ENCODE measurements around the gene PF4V1.
"Not testable (repeated sequence)": the region's sequence is repeated elsewhere in the genome, so short reads cannot be mapped to it uniquely, and the experiment has no call there.

The PF4V1 gene

DNA sequence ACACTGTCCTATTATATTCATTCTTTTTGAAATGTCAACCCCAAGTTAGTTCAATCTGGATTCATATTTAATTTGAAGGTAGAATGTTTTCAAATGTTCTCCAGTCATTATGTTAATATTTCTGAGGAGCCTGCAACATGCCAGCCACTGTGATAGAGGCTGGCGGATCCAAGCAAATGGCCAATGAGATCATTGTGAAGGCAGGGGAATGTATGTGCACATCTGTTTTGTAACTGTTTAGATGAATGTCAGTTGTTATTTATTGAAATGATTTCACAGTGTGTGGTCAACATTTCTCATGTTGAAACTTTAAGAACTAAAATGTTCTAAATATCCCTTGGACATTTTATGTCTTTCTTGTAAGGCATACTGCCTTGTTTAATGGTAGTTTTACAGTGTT, 17.7 kb downstream of the PF4V1 start:
- no peak for DNase-seq (ENCODE audit: low read depth)

DNA sequence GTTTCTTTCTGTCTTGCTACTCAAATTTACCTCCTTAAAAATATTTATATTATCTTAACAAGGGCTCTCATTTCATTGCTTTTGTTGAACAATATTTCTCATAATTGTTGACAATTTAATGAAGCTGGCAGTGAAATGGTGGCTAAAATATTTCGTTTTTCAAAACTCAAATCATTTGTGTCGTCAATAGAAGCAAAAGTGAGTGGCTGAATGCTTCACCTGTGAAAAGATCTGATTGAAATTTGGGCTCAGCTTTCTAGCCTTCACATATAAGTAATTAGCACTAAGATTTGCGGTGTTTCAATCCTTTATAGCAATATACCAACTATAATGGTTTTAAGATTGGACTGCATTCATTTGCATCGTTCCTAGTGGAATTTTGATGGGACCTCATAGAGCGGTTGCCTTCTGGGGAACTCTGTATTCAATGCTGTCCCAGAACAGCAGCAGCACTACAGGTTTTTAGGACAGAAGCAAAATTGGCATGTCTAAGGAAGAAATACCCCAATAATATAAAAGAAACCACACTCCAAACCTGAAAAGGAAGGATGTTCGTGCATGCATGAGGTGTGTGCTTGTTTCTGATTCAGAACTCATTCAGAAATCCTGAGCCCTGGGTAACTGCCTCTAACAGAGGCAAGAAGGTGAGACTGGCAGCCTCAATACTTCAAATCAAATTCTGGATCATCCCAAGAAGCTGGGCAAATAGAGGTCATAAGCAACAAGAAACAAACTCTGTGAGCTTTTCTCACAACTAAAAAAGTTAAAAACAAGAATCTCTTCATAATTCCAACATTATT, 18.6 kb downstream of the PF4V1 start:
- no peak for DNase-seq (ENCODE audit: low read depth)

DNA sequence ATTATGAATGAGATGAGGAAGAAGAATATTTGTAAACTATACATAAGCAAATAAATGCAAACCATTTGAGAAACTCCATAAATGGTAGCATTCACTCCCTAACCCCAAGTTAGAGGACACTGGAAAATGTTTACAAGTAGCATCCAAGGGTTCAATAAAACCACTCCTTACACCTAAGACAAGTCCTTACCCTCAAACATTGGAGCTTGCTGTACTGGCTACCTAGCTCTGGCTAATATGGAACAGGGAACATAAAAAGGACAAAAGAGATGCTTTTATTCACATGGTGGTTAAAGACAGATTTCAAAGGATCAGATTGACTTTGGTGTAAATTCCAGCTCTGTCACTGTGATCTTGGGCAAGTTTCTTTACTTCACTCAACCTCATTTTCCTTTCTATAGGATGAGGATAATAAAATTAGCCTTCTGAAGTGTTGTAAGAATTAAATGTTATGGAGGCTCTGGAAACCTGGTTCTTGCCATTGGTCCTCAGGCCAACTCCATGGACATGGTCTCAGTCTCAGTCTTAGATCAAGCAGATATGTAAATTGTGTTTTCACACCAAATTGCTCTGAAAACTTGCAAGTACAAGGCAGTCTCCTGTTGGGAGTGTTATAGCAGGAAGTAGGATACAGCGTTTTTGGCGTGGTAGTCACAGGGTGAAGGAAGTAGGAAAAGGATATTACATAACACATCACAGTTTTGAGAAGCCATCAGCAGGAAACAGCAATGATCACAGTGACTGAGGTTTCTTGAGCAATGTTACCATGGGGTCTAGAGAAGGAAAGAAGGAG, 19.4 kb downstream of the PF4V1 start:
- no peak for DNase-seq (ENCODE audit: low read depth)

DNA sequence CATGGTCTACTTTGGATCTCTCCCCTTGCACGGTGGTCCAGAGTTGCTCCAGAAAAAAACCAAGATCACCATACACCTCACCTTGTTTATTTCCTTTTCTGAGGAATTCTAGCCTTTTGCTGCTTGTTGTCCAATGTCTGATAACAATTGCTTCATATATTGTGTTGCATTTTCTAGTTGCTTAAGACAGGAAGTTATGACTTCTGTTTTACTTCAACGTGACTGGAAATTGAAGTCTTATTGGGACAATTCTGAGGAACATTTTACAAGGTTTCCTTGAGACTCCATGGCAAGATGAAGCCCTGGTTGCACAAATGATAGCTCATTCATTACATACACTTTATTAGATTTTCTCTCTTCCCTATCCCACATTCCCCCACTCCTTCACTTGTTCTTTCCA, 21.3 kb downstream of the PF4V1 start:
- no peak for DNase-seq (ENCODE audit: low read depth)

DNA sequence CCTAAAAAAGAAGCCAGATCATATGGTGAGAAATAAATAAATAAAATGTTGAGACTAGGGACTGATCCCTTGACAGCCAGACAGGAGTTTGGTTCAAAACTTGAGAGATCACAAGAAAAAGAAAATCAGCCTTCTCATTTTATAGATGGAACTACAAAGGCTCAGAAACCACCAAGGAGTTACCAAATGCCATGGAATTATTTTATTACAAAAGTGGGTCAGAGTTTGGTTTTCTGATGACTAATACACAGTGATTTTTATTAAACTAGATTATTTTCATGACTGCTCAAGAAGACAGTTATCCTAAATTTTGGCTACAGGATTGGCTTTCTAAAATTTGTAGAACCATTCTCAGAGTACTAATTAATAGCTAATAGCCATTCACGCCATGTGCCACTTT, 22.3 kb downstream of the PF4V1 start:
- no peak for DNase-seq (ENCODE audit: low read depth)

DNA sequence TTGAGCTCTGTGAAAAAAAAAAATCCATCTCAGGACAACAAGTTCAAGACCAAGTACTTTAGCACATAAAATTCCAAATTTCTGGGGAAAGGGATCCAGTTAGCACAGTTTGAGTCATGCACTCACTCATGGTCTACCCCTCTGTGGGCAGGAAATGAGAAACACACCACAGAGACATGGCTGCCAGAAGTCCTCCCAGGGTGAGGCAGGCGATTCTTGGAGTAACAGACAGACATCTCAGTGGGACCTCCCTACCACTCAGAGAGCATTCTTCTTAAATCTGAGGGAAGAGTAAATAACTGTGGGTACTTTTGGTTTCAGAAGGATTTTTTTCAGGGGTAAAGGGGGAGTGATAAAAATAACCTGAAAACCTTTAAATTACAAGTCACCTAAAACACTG, 30.2 kb downstream of the PF4V1 start:
- DNase-seq (ENCODE audit: low read depth), result no peak

DNA sequence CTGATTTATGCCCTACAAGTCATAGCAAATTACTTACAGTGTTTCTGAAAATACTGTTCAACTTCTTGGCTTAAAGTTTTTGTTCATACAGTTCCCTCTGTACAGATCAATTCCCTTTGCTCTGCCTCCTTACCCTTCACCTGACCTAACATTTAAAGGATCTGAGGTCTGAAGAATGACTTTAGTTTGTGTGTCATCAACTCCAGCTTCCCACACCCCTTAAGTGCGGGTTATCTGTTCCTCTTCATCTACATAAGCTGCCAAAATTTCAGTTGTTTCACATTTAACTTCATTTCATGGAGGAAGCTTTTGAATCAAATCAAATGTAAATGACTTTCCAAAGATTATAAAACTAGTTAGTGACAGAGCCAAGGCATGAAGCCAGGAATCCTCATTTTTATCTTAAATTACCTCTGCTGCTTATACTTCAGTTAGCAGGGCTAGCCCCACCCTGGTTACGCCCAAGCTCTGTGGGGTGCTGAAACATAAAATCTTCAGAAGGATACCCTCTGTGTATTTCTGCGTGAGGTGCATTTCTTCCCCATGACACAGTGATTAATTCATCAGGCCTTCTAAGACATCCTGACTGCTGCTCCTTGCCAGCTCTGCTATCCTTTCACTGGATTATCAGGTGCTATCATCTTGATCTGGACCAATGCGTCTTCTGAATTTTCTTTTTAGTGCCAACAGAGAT, 32.6 kb downstream of the PF4V1 start:
- no peak for DNase-seq (ENCODE audit: low read depth)

DNA sequence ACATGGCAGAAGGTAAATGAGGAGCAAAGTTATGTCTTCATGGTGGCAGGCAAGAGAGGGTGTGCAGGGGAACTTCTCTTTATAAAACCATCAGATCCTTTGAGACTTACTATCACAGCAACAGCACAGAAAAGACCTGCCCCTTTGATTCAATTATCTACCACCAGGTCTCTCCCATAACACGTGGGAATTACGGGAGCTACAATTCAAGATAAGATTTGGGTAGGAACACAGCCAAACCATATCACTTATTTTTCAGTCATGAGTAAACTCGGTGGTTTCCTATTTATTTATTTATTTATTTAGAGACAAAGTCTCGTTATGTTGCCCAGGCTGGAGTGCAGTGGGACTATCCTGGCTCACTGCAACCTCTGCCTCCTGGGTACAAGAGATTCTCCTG, 38.2 kb downstream of the PF4V1 start:
- DNase-seq (ENCODE audit: low read depth), result no peak

DNA sequence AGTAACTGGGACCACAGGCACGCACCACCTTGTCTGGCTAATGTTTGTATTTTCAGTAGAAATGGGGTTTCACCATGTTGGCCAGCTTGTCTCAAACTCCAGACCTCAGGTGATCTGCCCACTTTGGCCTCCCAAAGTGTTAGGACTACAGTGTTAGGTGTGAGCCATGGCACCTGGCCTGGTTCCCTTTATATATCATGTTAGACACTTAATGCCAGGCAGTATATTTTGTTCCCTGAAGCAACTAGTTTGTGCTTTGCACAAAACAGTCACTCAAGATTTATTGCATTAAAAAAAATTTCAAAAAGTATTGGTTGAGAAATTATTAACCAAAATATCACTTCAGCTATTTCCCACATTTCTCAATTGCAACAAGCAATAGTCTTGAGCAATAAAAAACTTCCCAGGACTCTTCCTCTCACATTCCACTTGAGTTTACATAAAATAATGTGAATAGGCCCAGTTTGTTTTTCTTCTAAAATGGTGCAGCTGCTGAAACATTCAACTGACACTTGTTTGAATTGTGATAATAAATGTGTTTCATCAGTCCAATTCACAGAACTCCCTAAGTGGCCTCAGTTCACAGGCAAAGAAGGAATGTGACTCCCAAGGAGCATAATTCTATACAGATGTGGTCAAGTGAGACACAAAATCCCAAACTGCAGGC, 38.8 kb downstream of the PF4V1 start:
- no peak for DNase-seq (ENCODE audit: low read depth)

DNA sequence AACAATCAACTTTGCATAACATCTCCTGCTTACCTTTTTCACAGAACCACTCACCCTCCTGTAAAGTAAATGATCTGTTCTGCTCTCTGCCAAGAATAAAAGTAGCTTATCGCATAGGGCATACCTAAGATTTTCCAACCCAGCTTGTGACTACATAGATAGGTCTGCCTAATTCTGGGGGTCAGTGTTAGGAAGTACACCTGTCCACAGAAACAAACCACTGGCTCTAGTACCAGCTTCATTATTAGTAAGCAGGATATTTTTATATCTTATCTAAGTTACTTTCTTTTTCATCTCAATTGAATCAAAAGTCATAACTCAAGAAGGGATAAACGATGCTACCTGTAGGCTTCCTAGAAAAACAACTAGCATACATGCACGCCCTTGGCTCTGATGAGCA, 39.9 kb downstream of the PF4V1 start:
- no peak for DNase-seq (ENCODE audit: low read depth)

DNA sequence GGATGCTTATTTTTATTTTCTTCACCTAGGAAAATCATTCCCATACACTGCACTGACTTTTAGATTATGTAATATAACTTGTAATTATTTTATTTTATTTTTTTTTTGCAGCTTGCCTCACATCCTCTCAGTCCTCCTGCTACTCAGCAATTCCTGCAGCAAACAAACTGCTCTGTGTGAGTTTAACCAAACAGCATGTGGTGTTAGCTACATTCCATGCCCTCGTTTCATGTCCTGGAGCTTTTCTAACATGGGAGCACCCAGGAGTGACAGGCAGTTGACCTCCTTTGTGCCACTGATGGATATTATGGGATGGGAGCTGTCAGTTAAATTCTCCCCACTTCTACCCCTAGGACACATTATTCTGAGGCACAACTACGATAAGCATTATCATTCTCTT, 40.9 kb downstream of the PF4V1 start:
- DNase-seq (ENCODE audit: low read depth), result no peak

DNA sequence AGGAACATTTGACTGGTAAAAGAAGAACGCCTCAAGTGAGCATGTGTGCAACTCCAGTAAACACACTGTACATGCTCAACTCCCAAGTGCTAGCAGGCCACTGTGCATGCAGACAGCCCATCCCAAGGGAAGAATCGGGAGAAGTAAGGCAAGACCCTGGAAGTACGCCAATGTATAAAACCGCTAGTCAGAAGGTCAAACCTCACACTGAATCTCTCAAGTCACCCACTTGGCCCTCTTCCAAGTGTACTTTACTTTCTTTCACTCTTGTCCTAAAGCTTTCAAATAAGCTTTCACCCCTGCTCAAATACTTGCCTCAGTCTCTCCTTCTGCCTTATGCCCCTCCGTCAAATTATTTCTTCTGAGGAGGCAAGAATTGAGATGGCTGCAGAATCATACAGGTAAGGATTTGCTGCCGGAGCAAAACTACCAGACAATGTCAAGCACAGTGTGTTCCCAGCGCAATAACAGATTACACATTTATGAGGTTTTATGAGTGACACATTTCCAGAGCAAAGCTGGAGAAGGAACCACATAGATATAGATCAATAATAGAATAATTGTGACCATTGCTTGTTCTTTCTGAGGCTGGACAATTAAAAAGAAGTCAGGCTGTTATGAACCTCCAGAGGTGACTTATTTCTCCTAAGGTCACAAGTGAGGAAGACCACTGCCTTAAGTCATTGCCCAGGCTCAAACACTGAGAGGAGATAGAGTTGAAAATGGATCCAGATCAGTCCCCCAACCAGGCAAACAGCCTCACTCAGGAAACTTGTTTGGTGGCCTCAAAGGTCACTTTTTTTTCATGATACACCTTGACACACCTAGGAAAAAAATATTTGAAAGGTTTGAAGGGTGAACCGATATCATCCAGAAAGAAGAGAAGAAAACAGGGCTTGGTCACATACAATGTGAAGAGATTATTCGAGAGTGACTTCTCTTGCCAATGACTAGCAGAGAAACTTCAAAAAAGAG, 42.4 kb downstream of the PF4V1 start:
- DNase-seq (ENCODE audit: low read depth), result no peak

DNA sequence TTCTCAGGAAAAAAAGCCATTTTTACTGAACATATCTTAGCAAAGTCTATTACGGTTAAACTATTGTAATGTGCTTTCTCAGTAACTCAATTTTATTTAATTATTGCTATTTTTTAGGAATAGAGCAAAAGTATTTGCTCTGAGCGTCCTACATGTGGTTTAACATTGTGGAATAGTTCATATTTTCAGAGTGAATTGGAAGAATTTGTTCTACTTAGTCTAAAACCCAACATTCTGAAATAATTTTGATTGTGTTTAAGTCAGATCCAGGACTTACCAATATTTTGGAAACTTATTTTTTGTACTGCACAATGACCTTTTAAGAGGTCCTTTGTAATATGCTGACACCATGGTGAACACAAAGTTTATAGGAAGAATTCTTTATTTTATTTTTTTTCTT, 43.3 kb downstream of the PF4V1 start:
- no peak for DNase-seq (ENCODE audit: low read depth)

DNA sequence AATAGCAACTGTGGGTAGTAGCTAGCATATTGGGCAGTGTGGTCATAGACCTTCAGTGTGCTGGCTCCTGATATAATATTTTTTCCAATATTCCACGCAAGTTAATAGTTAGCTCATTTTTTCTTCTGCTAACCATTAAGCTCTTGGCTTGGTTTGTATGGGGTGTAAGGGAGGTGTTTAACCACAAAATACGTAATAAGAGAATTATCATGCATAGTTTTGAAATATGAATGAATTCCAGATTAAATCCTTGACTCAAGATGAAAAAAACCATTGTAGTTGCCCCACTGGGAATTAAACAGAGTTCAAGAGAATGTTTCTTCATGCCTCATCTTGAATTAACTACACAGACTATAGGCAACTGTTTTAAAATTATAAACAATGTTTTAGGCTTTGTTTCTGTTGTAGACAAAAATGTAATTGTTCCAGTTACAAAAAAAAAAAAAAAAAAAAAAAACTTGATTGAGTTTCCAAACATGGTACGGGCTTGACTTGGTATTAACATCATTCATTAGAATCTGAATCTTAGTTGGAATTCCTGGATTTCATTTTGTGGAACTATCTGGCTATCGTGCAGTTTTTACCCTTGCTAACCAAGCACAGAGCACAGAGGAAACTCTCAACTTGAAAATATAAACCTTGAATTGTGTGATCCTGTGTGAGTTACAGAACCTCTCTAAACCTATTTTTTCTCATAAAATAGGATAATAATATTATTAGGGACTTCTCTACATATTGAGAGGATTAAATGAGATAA, 44.5 kb downstream of the PF4V1 start:
- DNase-seq (ENCODE audit: low read depth), result no peak

DNA sequence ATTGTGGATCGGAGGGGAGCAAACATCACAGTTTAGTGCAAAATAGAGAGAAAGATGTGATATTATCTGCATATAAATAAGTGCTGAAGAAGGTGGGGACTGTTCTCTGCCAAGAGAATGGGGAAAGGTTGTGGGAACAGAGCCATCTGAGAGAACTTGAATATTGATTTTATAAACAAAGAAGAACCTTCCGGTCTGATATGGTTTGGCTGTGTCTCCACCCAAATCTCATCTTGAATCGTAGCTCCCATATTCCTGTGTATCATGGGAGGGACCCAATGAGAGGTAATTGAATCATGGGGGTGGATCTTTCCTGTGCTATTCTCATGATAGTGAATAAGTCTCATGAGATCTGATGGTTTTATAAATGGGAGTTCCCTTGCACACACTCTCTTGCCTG, 46.2 kb downstream of the PF4V1 start:
- not testable (repeated sequence) for DNase-seq (ENCODE audit: low read depth)

DNA sequence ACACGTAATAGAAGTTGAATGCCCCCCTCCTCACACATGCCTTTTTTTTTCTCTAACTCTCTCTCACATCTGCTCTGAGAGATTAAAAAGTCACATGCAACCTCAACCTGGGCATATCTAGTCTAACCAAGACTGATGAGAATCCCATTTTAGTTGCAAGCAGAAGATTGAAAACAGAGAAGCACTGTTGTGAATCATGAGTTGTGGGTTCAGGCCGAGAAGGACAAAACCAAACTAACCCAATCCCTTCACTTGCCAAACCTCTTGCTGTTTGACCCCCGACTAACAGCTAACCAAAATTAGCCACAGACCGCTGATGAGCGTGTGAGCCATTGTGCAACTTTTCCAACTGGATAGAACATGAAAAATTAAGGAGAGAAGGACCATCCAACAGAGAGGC, 47.9 kb downstream of the PF4V1 start:
- DNase-seq (ENCODE audit: low read depth), result no peak

DNA sequence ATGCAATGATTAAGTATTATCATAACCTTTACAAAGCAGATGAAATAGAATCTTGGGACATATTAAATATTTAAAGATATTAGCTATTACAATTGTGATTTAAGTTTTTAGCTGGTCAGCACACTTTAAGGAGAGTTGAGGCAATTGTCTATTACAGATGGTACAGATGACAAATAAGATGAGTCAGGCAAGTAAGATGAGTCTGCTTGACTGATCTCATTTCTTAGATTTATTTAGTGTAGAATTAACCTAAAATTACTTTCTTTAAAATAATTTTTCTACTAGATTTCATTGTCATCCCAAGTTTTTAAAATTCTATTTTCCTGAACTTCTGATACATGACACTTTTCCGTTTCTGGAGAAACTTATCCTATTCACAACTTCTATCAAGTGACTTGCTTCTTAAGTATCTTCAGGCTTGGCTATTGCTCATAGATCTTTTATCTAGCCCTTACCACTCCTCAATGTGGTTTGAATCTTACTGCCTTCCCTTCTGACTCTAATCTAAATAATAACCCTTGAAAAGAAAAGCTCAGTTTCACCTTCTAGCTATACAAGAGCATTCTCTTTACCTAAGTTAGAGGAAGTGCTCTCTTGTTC, 49.0 kb downstream of the PF4V1 start:
- no peak for DNase-seq (ENCODE audit: low read depth)

DNA sequence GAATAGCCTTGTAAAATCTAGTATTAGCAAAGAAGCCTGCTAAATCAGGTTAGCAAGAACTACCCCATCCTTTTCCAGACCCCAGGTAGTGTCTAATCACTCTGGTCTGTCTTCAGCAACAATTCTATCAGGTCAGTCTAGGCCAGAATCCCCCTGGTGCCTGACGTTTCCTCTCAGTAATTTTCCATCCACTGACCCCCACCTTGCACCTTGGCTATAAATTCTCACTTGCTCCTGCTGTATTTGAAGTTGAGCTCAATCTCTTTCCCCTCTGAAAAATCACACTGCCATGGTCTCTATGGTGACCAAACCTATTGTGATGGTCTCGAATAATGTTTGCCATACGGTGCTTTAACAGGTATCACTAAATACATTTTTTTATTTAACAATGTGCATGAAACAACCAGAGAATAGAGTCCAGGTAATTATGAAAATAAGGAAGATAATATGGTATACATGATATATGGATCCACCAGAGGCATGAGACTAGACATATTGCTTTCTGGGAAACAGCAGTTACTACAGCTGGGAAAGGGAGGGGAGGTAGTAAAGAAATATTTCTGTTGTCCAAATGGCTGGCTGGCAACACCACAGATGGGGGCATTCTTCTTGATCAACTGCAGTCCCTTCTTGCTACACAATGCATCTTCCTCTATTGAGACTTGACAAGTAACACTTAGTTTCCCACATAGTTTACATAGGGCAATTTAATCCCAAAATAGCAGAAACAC, 49.9 kb downstream of the PF4V1 start:
- no peak for DNase-seq (ENCODE audit: low read depth)
